ENCODE results near the gene ADAMTS12. TPM values are rescaled to one million over a fixed set of nuclear protein-coding genes. Genes with fewer than 3 reads are reported as not detected.

Gene ADAMTS12
- total RNA-seq, 1 experiment from 2014 or later = not detected

- Mint-ChIP-seq H3K36me3 (ENCODE audit: insufficient read depth, unreplicated experiment) (no peaks in the 10 kb centered on the region), H3K27ac (ENCODE audit: low read depth, unreplicated experiment) (no peak overlapping the region), H3K4me3 (ENCODE audit: unreplicated experiment) (peak overlapping the region; percentile 53), H3K9me3 (ENCODE audit: unreplicated experiment) (peaks cover 3% of the 10 kb centered on the region), H3K4me1 (ENCODE audit: insufficient read depth, unreplicated experiment) (peaks cover 10% of the 10 kb centered on the region), H3K27me3 (ENCODE audit: insufficient read depth, unreplicated experiment) (peaks cover 36% of the 10 kb centered on the region)
- ChIA-PET CTCF (interaction anchor here (0.6 to 2.8 kb wide), 3 partner anchors 43 to 85 kb away, joined by 3 to 13 read pairs (median 3); no protein-coding TSS in a partner anchor), POLR2A (no interaction called here)
- no TSS peak for BruUV-seq (replicated peaks)
- no peak for TF ChIP-seq CTCF (IDR thresholded peaks at IDR 0.05; ENCODE audit: unreplicated experiment)
- DNase-seq (ENCODE audit: unreplicated experiment) = no peak
- intact Hi-C loops (cut with micrococcal nuclease) = no loop called here
Observed at GRCh38 chr5:33891446-33891787, 373 bp downstream of the ADAMTS12 start.

GRCh38 chr5:33890131-33891032, 1.4 kb downstream of the ADAMTS12 start:
- Mint-ChIP-seq H3K4me3 (ENCODE audit: unreplicated experiment) (no peak overlapping the region), H3K9me3 (ENCODE audit: unreplicated experiment) (no peaks in the 10 kb centered on the region), H3K27me3 (ENCODE audit: insufficient read depth, unreplicated experiment) (peaks cover 31% of the 10 kb centered on the region), H3K4me1 (ENCODE audit: insufficient read depth, unreplicated experiment) (peaks cover 10% of the 10 kb centered on the region), H3K27ac (ENCODE audit: low read depth, unreplicated experiment) (no peak overlapping the region), H3K36me3 (ENCODE audit: insufficient read depth, unreplicated experiment) (no peaks in the 10 kb centered on the region)
- ChIA-PET POLR2A (interaction anchor here (1.0 kb wide), 1 partner anchor 9 kb away, joined by 4 read pairs; no protein-coding TSS in a partner anchor), CTCF (interaction anchor here (1.0 to 2.8 kb wide), 2 partner anchors 44 to 84 kb away, joined by 3 to 13 read pairs; no protein-coding TSS in a partner anchor)
- DNase-seq (ENCODE audit: unreplicated experiment) = no peak
- intact Hi-C loops (cut with micrococcal nuclease) = no loop called here
- TF ChIP-seq CTCF (IDR thresholded peaks at IDR 0.05; ENCODE audit: unreplicated experiment) = no peak
- BruUV-seq (replicated peaks) = no TSS peak

- no peaks in the 10 kb centered on the region for H3K9me3 Mint-ChIP-seq (ENCODE audit: unreplicated experiment)
- peaks cover 23% of the 10 kb centered on the region for H3K27me3 Mint-ChIP-seq (ENCODE audit: insufficient read depth, unreplicated experiment)
- no peak for DNase-seq (ENCODE audit: unreplicated experiment)
- no peak overlapping the region for H3K4me3 Mint-ChIP-seq (ENCODE audit: unreplicated experiment)
- ChIA-PET POLR2A (no interaction called here), CTCF (no interaction called here)
- no peak for TF ChIP-seq CTCF (IDR thresholded peaks at IDR 0.05; ENCODE audit: unreplicated experiment)
- H3K4me1 Mint-ChIP-seq (ENCODE audit: insufficient read depth, unreplicated experiment) = peaks cover 5% of the 10 kb centered on the region
- BruUV-seq (replicated peaks) = no TSS peak
- H3K27ac Mint-ChIP-seq (ENCODE audit: low read depth, unreplicated experiment) = no peak overlapping the region
- H3K36me3 Mint-ChIP-seq (ENCODE audit: insufficient read depth, unreplicated experiment) = no peaks in the 10 kb centered on the region
- intact Hi-C loops (cut with micrococcal nuclease) = no loop called here
Observed at GRCh38 chr5:33888587-33888986, 3.2 kb downstream of the ADAMTS12 start.

- peaks cover 5% of the 10 kb centered on the region for H3K4me1 Mint-ChIP-seq (ENCODE audit: insufficient read depth, unreplicated experiment)
- H3K27ac Mint-ChIP-seq (ENCODE audit: low read depth, unreplicated experiment) = no peak overlapping the region
Observed at GRCh38 chr5:33887268-33887667, 4.5 kb downstream of the ADAMTS12 start.

More at GRCh38 chr5:33887268-33887667, 4.5 kb downstream of the ADAMTS12 start:
- no peaks in the 10 kb centered on the region for H3K36me3 Mint-ChIP-seq (ENCODE audit: insufficient read depth, unreplicated experiment)
- no peak overlapping the region for H3K4me3 Mint-ChIP-seq (ENCODE audit: unreplicated experiment)
- no peaks in the 10 kb centered on the region for H3K9me3 Mint-ChIP-seq (ENCODE audit: unreplicated experiment)
- no TSS peak for BruUV-seq (replicated peaks)
- ChIA-PET CTCF (interaction anchor here (0.5 kb wide), 1 partner anchor 63 kb away, joined by 3 read pairs; no protein-coding TSS in a partner anchor), POLR2A (no interaction called here)
- intact Hi-C loops (cut with micrococcal nuclease) = no loop called here
- no peak for DNase-seq (ENCODE audit: unreplicated experiment)
- TF ChIP-seq CTCF (IDR thresholded peaks at IDR 0.05; ENCODE audit: unreplicated experiment) = no peak
- H3K27me3 Mint-ChIP-seq (ENCODE audit: insufficient read depth, unreplicated experiment) = peaks cover 23% of the 10 kb centered on the region
